ENCODE data around the gene SLC38A11.

- TF ChIP-seq POLR2A (IDR thresholded peaks at IDR 0.05): no peak
- TF ChIP-seq CTCF (IDR thresholded peaks at IDR 0.05): no peak
Observed at GRCh38 chr2:164867779-164868397, 87.4 kb downstream of the SLC38A11 start.
